Measurements from ENCODE around the gene ANKRD24. TPM values are rescaled to one million over a fixed set of nuclear protein-coding genes. Genes with fewer than 3 reads are reported as not detected.

Gene ANKRD24
- total and polyA plus RNA-seq, 2 experiments from 2014 or later = 3.7 to 18.0 TPM

GRCh38 chr19:4234142-4234861 is 51.8 kb downstream of the ANKRD24 start:
- Histone ChIP-seq H4K20me1 (replicated peaks; ENCODE audit: insufficient read depth) (no peaks in the 10 kb centered on the region), H3K36me3 (ENCODE audit: insufficient read depth) (no peaks in the 10 kb centered on the region), H3F3A (replicated peaks; ENCODE audit: low read depth) (0 out of 2 replicates have a peak, but pooled peaks cover 3% of the 10 kb centered on the region), H2AFZ (no peak overlapping the region), H3K4me3 (no peak overlapping the region), H3K79me2 (replicated peaks; ENCODE audit: insufficient read depth) (no peaks in the 10 kb centered on the region), H3K4me2 (no peak overlapping the region), H3K27me3 (ENCODE audit: insufficient read depth) (no peaks in the 10 kb centered on the region), H3K4me1 (ENCODE audit: insufficient read depth) (no peaks in the 10 kb centered on the region; the same call in 1 of the 2 replicates), H3K9me2 (ENCODE audit: insufficient read depth) (no peaks in the 10 kb centered on the region), H3K27ac (ENCODE audit: low read depth) (no peak overlapping the region)
- Mint-ChIP-seq H3K27ac (no peak overlapping the region), H3K36me3 (ENCODE audit: low read depth) (no peaks in the 10 kb centered on the region), H3K27me3 (ENCODE audit: insufficient read depth, low read depth, poor library complexity) (peaks cover 12% of the 10 kb centered on the region), H3K4me3 (no peak overlapping the region), H3K9me3 (no peaks in the 10 kb centered on the region), H3K4me1 (no peaks in the 10 kb centered on the region)
- no peak for DNase-seq (ENCODE audit: low spot score)
- TF ChIP-seq ETS1 (IDR thresholded peaks at IDR 0.05) (no peak), NANOG (IDR thresholded peaks at IDR 0.05; ENCODE audit: borderline replicate concordance) (no peak), JUNB (IDR thresholded peaks at IDR 0.05; ENCODE audit: unreplicated experiment) (no peak), REST (IDR thresholded peaks at IDR 0.05; ENCODE audit: unreplicated experiment) (no peak), ZNF462 (CRISPR knock-in tag; IDR thresholded peaks at IDR 0.05) (no peak)
- no peak; the same call in 2 of the 3 replicates for ATAC-seq
